PC-3 (cell line): ENCODE data around the gene SDS.

Experiments used
- CTCF ChIP-seq: fragments of 300-600 bp; sonication (generic); conservative IDR thresholded peaks from 2 replicates; pipeline ENCODE4 v1.5.1; 2017; ENCODE audit warnings: antibody characterized with exemption, low read depth, mild to moderate bottlenecking, low read length
- EZH2 ChIP-seq: fragments of 300-600 bp; sonication (generic); IDR thresholded peaks from one replicate; pipeline ENCODE4 v1.6.1; 2017; ENCODE audit warnings: antibody characterized with exemption, mild to moderate bottlenecking, low read length; ENCODE audit not compliant: unreplicated experiment

- TF ChIP-seq EZH2, result no peak
- TF ChIP-seq CTCF, result no peak
Observed at GRCh38 chr12:113413488-113413939, 9.8 kb upstream of the SDS start.
